ENCODE results near the gene CSGALNACT2.
A peak's percentile ranks its signal among the peaks of the same experiment; 100 is the strongest.

The CSGALNACT2 gene

DNA sequence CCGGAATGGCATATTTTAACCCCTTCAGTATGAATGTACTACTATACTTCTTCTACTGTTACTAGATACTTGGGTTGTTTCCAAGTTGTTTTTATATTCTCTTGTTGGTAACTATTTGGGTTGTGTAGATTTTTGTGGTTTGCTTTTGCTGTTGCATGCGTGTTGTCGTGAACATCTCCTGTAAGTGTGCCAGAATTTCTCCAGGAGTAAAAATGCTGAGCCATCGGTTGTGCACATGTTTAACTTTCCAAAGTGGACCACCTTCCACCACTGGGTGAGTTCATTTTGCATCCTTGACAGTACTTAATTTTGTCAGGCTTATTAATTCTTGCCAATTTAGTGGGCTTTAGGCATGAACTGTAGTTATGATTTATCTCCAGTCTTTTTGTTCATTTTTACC is 47.9 kb downstream of the CSGALNACT2 start:
- no peak for DNase-seq (ENCODE audit: low spot score)

DNA sequence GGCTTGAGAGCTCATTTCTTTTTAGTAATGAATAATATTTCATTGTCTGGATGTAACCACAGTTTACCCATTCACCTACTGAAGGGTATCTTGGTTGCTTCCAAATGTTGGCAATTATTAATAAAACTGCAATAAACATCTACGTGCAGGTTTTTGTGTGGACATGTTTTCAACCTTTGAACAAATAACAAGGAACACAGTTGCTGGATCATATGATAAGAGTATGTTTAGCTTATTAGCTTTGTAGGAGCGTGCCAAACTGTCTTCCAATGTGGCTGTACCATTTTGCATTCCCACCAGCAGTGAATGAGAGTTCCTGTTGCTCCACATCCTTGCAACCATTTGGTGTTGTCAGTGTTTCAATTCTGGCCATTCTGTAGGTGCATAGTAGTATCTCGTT is 49.0 kb downstream of the CSGALNACT2 start:
- DNase-seq (ENCODE audit: low spot score) = no peak

DNA sequence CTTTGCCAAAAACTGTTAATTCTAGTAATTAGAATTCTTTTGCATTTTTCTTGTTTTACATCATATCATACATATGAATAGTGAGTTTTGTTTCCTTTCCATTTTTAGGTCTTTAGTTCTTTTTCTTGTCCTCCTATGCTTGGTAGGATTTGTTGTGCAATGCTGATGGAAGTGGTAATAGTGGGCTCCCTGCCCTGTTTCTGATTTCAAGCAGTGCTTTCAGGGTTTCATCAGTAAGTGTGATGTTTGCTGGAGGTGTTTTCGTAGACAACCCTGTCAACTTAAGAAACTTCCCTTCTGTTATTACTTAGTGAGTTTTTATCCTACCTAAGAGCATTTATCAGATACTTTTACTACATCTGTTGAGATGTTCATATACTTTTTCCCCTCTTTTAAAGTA is 50.5 kb downstream of the CSGALNACT2 start:
- DNase-seq (ENCODE audit: low spot score) = no peak

DNA sequence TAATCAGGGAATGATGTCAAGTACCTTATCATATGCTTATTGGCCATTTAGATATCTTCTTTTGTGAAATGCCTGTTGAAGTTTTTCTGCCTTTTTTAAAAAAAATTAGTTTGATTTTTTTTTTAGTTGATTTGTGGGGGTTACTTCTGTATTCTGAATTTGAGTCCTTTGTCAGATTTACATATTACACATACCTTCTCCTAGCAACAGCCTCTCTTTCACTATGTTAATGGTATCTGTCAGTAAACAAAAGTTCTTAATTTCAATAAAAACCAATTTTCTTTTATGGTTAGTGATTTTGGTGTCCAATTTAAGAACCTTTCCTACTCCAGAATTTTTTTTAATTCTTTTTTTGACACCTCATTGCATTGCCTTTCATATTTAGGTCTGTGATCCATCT is 52.0 kb downstream of the CSGALNACT2 start:
- DNase-seq (ENCODE audit: low spot score) = no peak

DNA sequence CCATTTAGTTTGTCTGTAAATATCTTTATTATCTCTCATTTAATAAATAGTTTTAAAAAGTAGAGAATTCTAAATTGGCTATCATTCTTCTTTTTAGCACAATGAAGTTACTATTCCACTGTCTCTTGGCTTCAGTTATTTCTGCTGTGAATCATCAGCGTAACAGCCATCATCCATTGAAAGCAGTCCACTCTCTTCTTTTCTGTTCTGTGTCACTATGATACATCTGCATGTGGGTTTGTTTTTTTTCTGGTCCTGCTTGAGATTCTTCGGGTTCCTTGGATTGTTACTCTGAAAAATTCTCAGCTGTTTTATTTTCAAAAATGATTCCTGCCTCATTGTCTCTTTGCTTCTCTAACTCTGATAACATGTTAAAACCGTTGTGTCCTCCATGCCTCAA is 52.5 kb downstream of the CSGALNACT2 start:
- no peak for DNase-seq (ENCODE audit: low spot score)

DNA sequence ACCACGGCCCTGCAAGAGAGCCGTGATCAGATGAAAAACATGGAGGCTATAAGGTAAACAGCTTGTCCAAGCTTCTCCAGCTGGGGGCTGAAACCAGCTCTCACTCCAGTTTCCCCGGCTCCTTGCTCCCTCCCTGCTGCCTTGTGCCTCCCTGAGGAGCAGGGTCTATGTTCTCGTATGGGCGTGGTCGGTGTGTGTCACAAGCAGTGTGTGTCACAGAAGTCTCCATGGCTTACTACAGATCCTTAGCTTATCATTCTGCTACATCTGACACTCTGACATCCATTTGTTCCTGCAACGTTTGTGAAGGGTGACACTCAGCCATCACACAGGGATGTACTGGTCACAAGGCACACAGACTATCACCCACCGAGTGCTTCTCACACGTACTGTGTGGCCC is 54.6 kb downstream of the CSGALNACT2 start:
- DNase-seq (ENCODE audit: low spot score) = no peak

DNA sequence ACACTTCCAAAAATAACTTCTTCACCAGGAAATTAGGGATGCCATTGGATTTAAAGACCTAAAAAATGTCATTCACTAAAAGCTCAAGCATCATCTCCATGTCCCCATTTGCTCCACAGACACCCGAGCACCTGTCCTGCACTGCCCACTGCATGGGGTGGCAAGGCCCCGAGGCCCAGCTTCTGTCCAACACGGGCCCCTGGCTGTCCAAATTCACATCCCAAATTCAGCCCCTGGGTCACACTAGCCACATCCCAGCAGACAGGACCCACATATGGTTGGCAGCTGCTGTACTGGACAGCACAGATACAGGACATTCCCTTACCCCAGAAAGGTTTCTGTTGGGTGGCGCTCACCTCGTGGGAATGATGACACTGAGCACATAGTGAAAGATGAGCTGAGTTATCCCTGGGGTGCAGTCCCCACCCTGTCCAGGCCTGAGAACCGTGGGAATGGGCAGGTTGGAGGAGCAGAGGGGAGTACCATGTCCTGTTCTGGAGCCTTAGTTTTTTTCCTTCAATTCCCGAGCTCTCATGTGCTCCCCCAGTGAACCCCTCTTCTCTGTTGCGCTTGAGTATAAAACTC is 55.3 kb downstream of the CSGALNACT2 start:
- no peak for DNase-seq (ENCODE audit: low spot score)

DNA sequence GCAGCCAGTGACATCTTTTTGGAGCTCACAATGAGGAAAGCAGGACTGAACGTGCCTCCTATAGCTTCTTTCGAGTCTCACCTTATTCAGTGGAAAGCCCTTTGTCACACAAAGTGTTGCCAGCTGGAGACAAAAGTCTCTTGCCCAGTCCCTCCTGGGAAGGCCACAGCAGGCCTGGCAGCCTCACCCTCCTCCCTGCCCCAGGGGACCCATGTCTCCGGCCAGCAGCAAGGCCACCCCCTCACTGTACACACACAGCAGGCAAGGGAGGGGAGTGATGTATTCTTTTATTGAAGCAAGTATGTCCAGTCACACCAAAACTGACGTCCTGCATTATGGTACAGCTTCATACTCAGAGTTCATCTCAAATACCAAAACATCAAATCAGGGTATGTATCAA is 56.0 kb downstream of the CSGALNACT2 start:
- DNase-seq (ENCODE audit: low spot score) = no peak

DNA sequence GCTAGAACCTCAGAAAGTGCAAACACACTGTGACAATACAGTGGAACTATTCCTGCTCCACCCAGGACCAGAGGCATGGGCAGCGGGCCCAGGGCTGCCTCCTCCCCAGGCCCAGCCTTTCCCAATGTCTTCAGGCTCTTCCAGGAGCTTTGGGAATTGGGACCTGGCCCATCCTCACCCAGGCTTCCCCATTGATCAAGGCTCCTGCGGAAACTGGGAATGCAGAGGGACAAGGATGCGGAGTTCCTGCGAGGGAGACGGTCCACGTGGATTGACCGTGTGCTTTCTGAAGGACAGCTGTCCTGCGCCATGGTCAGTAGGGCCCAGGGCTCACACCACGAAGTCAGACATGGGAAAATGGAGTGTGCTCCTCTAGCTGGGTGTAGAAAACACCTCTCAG is 56.6 kb downstream of the CSGALNACT2 start:
- DNase-seq (ENCODE audit: low spot score) = no peak

DNA sequence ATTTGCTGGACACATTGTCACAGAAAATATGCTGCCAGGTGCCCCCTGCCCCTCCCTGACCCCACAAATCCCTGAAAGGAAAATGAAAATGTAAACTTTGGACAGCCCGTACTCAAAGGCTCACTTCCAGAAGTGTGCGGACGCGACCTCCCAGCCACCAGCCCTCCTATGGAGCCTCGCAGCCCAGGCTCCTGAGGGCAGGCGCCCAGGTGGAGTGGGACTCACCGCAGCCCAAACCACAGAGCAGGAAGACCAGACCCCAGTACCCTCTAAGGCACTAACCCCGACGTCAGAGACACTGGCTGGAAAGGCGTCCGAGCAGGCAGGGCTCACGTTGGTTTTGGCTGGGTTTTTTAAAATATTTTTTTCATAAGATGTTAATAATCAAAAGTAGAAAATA is 57.3 kb downstream of the CSGALNACT2 start:
- DNase-seq (ENCODE audit: low spot score) = no peak

DNA sequence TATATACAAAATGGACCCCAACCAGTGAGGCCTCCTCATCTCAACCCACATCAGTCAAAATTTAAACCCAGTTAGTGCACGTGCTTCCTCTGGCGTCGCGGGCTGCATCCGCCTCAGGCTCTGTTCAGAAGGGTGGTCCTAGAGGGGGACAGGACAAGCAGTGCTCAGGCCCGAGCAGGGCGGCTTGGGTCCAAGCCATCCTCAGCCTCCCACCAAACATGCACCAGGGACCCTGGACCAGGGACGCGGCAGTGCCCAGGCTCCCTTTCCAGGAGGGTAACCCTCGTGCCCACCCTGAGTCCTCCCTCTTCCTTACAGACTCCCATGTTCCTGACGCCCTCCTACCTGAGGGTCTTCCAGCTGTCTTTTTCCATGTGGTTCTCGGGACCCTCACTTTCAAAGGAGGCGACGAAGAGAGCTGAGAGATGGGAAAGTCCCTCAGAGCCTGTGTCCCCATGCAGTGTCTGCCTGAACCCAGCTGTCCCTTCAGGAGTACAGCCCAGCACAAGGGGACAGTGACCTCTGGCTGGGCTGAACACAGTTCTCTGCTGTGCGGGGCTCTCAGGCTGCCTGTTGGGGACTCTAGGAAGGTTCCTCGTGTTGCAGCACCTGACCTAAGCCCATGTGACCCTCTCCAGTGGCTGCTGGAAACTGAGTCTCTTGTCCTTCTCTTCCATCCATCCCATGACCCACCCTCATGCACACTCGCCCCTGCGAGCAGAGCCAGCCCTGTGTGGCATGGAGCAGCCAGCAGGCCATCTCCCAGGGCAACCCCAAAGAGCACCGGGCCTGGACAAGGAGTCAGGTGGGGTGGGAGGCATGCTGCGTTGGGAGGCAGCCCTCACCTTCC is 58.1 kb downstream of the CSGALNACT2 start:
- DNase-seq (ENCODE audit: low spot score) = no peak

DNA sequence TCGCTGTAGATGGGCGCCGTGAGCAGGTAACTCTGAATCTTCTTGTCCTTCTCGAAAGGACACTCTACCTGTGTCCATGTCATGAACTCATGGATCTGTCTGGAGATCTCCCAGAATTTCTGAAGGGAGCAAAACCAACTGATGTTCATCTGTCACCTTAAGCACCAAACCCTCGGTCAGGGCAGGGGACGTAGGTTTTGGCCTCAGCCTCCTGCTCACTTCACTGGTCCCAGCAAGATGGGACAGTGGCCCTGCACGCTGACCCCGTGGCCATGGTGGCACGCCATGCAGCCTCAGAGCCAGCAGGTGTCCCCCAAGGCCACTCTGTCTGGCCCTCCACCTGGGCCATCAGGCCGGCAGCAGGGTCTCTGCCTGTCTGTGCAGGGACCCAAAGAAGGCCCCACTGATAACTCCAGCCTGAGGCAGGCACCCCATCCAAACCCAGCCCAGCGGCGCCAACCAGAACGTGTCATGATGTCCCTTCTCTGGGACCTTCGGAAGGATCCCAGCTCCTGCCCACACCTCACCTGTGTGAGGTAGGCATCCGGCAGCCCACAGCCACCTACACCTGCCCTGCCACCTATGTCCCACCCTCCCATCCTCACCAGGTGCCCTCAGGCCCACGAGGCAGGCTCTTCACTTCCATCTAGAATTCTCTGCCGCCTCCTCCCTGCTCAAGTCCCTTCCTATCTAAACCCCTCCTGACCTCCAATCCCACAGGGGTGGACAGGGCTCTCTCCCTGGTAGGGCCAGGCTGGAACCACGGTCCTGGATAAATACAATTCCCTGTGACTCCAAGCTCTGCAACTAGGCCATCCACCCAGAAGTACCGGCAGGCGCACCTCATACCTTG is 59.0 kb downstream of the CSGALNACT2 start:
- DNase-seq (ENCODE audit: low spot score) = no peak

DNA sequence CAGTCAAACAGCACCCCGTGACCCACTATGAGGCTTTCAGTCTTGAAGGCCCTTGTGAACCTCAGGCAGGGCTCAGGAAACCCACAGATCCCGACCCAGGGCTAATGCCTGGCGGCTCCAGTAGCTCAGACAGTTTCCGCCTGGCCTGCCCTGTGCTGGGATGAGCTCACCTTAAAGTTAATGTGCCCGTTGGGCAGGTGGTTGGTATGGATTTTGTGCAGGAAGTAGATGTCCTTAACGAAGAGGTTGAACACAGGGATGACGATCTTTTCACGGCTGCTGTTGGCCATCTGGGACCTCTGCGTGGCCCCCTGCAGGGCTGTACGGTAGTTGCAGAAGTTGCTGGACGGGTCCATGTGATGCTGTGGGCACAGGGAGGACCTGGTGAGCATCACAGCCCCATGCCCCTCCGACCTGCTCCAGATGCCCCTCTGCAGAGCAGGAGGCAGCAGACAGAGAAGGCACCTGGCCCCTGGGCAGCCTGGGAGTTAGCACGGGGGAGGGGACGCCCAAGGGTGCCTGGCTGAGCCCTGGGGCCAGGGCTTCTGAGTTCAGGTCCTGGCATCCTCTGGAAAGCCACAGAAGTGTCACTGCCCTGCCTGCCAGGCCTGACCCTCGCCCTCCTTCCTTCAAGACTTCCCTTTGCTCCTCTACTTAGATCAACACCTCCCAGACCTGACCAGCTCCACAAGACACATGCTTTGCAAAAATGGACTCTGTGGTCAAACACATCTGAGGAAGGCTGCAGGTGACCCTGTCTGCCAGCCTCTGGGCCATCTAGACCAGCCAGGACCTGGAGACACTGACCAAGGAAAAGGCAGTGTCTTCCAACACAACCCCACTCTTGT is 59.8 kb downstream of the CSGALNACT2 start:
- peak; percentile 52 for DNase-seq (ENCODE audit: low spot score)

DNA sequence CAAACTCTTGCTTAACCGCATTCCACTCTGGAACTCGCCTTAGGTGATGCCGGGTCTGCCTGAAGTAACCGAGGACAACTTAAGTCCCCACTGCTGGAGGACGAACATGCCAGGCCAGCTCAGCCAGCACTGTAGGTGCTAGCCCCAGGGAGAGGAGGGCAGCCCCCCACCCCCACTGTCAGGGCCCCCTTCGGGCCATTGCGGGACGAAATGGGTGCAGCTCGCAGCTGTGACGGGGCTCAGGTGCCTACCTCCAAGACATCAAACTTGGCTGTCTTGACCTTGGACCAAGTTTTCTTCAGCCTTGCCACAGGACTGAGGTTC is 60.4 kb downstream of the CSGALNACT2 start:
- no peak for DNase-seq (ENCODE audit: low spot score)

DNA sequence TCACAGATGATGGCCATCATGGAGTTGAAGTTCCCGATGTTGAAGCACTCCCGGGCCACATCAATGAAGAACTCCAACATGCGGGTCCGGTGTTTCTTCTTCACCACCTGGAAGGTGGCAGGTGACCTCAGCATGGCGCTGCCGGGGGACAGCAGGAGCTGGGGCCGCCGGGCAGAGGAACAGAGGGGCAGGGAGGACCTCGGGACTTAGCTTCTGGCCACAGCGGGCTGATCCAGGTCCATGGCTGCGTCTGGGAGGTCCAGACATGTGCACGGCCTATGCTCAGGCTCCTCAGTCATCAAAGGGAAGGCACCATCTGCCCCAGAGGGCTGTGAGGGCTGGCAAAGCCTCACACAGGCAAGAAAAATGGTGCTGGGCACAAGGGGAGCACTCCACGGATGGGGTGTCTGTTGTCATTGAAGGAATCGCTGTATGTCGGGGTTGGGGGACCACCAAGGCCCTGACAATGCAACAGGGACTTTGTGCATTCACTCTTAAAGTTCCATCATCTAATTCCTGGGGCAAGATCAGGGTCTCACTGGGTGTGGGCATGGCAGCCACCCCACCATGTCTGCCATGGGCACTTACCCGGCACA is 60.9 kb downstream of the CSGALNACT2 start:
- no peak for DNase-seq (ENCODE audit: low spot score)

DNA sequence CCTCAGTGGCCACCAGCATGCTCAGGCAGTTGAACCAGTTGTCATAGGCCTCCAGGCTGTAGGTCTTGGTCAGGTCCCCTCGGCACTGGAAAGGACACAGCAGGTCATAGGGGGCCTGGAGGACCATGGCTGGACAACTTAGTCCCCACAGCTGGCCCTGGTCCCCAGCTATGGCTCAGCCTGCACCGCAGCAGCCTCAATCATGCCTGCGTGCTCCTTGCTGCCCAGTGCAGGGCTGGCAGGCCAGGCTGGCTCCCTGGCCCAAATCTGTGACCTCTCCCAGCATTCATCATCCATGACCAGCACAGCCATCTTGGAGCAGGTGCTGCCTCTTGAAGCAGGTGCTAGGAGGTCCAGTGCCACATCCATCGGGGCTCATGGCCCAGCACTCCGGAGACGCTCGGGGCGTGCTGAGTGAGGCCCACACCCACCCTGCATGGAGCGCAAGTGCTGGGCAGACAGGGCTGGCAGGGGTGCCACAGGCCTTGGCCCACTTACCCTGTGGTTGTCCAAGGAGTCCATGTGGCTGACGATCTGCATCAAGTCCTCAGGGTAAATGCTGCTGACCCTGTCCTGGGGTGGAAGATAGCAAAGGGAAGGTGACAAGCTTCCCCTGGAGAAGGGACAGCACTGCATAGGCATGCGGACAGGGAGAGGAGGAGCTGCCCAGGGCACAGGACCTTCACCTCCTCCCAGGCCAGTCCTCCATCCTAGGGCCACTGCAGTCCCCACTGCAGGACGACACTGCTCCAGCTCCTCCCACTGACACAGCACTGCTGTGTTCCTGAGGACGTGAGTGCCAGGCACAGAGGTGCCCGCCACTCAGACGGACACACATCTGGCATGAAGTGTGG is 61.7 kb downstream of the CSGALNACT2 start:
- no peak for DNase-seq (ENCODE audit: low spot score)

DNA sequence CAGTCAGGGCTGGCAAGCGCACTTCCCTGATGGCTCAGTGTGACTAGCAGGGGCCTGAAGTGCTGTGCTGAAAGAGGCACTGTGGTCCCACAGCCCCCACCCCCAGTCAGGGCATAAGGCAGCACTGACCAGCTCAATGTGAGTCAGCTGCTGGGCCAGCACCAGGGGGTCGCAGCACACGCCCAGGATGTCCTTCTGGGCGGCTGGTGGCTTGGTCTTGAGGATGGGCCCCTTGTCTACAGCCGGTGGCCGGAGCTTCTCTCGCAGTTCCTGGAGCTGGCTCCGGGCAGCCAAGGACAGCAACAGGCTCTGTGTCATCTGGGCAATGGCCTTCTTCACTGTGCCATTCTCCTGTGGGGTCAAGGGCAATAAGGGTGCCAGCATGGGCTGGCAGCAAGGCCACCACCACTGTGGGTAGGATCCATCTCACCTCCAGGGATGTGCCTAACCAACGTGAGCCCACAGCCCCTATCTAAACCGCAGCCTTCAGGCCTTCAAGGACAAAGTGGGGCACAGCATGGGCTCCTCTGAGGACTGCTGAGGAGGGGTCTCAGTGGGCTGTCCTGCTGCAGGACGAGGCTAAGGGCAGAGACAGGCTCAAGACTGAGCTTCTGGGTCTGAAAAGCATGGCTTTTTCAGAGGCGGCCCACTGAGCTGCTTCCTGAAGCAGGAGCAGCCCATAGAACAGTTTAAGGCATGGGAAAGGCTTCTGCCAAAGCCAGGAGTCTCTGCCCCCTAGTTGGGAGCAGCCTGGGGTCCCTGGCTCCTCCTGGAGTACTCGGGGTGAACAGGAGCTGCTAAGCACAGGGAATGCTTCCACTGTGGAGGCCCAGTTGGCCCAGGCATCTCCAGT is 62.5 kb downstream of the CSGALNACT2 start:
- DNase-seq (ENCODE audit: low spot score) = no peak

DNA sequence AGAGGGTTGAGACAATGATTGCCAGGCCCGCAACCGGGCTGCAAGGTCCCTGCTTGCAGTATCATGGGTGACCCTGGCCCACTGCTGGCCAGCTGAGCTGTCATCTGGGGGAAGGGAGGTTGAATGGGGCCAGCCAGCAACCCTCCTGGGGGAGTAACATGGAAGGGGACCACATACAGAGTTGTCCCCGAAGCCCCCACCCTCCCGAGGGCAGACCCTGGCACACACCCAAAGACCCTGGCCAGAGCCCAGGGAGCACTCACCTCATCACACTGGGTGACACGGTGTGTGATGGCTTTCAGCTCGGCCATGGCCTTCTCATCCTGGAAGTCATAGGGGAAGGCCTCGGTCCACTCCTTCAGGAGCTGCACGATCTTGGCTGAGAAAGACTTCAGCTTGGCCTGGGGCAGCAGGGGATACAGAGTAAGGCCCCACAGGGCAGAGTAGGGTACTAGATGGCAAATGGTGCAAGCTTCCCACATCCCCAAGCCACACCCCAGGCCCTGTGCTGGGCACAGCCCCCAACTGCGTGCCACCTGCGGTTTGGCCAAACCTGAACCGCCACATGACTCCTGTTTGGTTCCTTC is 63.4 kb downstream of the CSGALNACT2 start:
- peak; percentile 43 for DNase-seq (ENCODE audit: low spot score)

DNA sequence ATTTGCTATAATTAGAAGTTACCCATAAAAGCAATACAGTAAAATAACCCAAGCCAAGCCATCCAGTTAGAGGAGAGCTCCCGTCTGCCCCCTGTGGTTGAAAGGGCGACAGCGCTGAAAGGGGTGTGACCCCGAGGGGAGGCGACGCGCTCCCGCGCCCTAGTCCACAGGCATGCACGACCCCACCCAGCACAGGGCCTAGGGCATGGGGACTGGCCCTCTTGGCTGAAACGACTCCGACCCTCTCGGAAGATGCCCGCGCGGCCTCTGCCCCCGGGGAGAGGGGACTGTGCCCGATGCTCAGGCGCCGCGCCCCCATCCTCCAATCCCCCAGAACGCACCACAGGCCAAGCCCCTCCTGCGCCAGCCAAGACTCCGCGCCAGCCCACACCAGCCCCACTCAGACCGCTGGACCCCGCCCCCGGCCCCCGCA is 64.0 kb downstream of the CSGALNACT2 start:
- no peak for DNase-seq (ENCODE audit: low spot score)

Measured in ecto neural progenitor cell (in vitro differentiated cells).